Fibroblast of peridontal ligament (primary cell): Measurements from ENCODE around the gene CSTB.
"Not testable (repeated sequence)": the region's sequence is repeated elsewhere in the genome, so short reads cannot be mapped to it uniquely, and the experiment has no call there.

Experiments used
- DNase-seq: peaks from one replicate; pipeline ENCODE4 v3.0.0-alpha.2; 2010; ENCODE audit errors: extremely low read depth

Gene CSTB

DNA sequence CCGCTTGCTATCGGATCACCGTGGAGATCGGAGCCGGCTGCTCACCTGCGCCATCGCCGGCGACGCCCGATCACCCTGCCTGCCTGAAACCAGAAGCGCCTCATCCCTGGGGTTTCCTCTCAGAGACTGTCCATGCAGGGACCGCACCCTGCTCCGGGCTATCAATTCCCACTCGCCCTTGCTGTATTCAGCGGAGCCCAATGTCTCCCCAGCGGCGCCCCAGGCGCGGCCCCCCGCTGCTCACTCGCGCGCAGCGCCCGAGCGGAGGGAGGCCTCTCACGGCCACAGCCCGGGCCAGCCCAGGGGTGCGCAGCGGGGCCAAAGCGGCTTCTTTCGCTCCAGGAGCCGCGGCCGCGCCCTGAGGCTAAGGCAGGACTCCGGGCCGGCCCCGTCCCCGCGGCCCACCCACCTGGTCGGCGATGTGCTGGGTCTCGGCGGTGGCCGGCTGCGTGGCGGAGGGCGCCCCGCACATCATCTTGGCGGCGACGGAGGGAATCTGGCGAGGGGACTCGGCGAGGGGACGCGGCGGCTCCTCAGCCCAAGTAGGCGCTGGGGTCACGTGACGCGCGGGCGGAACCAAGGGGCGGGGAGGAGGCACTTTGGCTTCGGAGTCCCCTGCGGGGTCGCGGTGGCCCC is at the start of gene CSTB:
CSTB (minus strand) TSS at position 514 of the 636 bp plus-strand sequence; CDS start at position 475, 39 bp downstream.
- peak; percentile 37 for DNase-seq

DNA sequence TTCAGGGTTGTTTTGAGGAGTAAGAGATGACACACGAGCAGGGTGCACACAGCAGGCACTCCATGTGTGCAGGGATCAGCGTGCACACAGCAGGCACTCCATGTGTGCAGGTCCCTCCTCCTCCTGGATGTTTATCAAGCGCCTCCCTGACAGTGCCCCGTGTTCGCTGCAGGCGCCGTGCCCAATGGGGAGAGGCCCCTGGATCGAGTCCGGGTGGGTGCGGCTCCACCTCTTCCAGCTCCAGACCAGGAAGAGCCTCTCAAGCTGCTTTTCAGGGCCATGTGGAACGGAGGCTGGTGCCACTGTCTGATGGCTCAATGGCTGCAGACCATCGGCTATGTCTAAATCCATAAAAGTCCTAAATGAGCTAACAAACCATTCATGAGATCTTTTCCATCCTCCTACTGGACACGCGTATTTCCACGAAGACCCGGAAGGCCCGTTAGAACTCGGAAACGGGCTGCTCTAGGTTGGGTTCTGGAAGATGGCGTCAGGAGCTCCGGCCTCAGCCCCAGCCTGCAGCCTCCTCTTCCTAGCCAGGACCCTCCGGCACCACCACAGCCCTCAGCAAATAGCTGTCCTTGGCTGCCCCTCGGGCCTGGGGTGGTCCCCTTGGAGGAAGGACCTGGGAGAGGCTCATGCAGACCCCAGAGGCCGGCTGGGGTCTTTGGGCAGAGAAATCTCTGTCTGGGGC is 49.3 kb upstream of the CSTB start:
- no peak for DNase-seq

GRCh38 chr21:43824333-43825241 is 48.5 kb upstream of the CSTB start:
- peak; percentile 51 for DNase-seq

GRCh38 chr21:43822741-43823140 is 46.6 kb upstream of the CSTB start:
- DNase-seq = not testable (repeated sequence)

GRCh38 chr21:43822166-43822565 is 46.1 kb upstream of the CSTB start:
- DNase-seq = not testable (repeated sequence)

DNA sequence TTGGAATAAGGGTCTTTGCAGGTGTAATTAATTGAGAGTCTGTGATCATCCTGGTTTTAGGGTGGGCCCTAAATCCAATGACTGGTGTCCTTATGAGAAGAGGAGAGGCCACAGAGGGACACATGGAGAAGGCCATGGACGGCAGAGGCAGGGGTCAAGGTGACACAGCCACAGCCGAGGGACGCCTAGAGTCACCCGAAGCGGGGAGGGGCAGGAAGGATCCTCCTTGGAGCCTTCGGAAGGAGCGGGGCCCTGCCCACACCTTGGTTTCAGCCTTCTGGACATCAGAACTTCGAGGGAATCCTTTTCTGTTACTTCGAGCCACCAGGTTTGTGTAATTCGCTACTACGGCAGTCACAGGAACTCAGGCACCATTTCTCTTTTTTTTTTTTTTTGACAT is 44.4 kb upstream of the CSTB start:
- DNase-seq = no peak

DNA sequence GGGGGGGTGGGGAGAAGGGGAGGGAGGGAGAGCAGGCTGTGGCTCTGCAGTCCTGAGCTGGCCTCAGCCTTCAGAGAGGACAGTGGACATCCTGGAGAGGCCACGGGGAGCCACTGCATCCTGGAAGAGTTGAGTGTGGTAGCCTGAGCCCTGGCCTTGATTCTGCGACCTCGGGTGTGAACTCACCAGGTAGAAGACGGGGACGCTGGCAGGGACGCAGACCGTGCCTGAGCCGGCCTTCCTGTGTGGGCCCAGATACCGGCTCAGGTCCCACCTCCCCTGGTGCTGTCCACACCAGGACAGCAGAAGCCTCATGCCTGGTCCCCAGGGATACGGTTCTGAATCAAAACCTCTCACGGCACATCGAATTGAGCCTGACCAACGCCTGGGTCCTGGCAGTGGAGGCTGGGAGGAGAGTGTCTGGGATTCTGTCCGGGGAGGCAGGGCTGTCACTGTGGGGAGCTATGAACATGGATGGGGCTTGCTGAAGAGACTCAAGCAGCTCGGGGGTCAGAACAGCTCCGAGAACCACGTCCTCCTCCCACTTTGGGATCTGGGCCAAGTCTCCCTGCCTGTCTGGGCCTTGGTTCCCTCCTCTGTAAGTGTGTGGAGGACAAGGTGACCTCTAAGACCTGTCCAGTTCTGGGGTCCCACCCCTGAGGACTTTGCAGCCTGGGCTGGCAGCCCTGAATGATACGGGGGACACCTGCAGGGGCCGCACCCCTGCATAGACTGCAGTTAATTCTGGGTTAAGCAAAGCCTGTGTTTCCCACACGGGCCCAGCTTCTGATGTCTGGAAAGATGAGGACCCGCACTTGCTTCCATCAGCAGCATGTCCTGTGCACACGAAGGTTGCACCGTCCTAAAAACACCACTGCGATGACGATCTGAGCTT is 43.6 kb upstream of the CSTB start:
- DNase-seq = no peak

- no peak for DNase-seq
Measured at GRCh38 chr21:43818685-43819084, 42.6 kb upstream of the CSTB start.

DNA sequence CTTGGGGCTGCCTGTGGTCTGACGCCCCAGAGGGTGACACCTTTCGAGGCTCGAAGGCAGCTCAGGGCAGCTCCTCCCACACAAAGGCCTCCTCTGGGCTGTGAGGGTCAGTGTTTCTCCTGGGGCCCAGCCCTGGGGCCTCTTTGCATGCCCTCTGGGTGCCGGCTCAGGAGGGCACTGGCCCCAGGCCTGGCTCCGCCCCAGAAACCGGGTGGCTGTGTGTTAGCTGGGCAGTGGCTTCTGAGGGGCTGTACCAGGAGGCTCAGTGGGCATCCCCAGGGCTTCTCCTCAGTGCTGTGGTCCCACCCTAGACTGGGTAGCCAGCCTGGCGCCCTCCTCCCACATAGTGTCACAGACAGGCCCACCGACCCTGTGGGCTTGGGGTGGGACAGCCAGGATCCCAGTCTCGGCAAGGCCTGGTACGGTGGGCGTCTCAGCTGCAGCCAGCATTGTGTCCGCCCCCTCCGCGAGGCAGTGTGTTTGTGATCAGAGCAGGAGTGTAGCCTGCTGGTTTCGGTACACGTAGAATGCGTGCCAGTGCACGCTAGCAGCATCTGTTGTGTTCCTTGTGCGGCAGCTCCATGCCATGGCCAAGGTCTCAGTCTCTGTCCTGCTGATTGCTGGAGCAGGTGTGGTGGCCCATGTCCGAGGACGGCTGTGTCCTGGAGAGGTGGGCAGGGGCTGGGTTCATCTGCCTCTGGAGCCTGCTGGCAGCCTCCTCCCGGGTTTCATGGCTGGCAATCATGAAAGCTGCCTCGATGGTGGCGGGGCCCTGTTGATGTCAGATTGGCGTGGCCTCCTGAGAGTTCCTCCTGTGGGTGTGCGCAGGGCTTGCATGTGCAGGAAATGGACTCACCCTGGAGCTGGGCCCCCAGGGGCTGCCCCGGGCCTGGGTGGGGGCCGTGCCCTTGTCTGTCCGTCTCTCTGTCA is 41.3 kb upstream of the CSTB start:
- no peak for DNase-seq

GRCh38 chr21:43816611-43817071 is 40.5 kb upstream of the CSTB start:
- no peak for DNase-seq

DNA sequence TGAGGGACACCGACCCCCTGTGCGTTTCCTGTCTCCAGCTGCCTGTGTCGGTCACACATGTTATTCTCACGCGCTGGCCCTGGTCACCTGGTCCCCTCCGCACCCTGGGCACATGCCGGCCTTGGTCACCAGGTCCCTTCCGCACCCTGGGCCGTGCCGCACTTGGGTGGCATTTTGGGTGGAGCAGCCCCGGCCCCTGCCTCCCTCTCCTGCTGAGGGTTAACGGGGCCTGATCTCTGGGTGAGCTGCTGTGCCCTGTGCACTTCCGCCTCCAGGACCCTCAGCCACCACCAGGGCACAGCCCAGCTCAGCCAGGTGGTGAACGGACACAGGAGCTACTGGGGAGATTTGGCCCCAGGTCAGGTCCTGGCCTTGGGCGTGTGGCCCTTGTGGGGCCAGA is 39.9 kb upstream of the CSTB start:
- no peak for DNase-seq

- no peak for DNase-seq
Measured at GRCh38 chr21:43815107-43815613, 39.1 kb upstream of the CSTB start.

DNA sequence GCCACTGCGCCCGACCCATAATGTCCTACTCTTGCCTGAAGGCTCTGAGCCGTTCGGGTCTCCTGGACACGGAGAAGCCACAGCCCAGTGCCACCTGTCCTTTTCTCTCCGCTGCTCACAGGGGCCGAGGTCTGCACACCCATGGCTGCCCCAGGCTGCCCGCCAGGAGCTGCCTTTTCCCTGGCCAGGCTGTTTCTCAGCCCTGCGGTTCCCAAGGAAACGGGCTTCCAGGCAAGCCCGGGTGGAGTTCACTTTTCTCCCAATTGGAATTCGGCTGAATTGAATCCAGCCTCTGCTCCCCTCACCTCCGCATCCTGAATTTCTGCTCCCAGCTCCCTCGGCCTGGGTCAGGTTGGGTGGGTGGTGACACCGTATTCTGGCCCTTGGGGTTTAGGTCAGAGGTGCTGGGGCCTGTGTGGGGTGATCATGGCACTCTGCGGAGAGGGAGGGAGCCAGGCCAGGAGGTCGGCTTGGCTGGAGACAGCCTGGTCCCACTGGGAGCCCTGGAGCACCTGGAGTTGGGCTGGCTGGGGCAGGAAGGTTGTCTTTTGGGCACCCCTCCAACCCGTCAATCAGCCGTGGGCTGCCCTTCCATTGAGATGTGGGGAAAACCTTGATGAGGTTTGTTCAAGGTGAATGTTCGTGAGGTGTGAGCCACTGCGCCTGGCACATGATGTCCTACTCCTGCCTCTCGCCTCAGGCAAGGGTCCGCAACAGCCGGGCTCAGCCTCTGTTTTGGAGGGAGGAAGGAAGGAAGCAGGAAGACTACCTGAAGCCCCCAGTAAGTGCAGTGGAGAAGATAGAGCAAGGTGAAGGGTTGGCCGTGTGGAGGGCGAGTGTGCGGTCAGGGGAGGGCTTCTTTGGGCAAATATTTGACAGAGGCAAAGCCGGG is 38.4 kb upstream of the CSTB start:
- DNase-seq = no peak

DNA sequence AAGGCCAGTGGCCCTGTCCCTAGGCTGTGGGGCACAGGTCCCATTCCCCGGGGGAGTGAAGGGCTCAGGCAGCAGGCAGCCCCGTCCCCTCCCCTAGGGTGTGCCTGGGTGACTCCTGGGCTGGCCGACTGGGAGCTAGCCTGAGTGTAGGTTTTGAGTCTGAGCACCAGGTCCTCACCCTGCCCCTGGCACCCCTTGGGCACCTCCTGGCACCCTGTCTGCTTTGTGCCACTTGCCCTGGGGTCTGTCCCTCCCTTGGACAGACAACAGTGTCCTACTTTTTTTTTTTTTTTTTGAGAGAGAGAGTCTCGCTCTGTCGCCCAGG is 37.5 kb upstream of the CSTB start:
- DNase-seq = no peak

- DNase-seq = no peak
Measured at GRCh38 chr21:43812957-43813655, 37.0 kb upstream of the CSTB start.

GRCh38 chr21:43812139-43812821 is 36.2 kb upstream of the CSTB start:
- no peak for DNase-seq

DNA sequence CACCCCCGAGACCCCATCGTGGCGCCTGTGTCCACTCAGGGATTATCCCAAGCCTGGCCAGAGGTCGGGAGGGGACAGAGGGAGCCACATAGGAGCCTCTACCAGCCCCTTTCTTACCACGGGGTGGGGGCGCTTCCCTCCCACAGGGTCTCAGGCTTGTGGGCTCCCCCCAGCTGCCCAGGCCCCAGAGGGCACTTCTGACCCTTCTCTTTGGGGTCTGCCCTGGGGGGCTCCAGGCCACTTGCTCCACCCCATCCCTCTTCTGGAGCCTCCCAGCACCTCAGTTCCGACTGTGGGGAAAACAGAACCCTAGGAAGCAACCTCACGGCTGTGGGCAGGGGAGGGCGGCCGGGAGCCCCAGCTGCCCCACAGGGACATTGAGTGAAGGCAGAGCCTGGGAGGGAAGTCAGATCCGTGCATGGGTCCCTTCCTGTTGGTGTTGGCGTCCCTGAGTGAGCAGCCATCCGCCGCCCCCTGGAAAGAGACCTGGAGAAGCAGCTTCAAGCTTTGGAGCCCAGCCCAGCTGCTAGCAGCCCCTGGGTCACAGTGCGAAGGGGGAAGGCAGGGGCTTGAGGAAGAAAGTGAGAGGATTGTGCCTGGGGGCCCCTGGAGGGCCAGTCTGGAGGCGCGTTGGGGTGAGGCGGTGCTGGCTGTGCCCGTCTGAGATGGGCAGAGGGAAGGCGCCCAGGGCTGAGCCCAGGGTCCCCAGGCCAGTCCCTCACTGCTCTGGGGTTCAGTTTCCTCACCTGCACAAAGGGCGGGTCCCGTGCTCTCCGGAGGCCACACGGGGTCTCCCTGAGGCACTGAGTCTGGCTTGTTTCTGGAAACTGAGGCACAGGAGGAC is 35.4 kb upstream of the CSTB start:
- DNase-seq = no peak
